ENCODE results near the gene HS3ST3A1. TPM values are rescaled to one million over a fixed set of nuclear protein-coding genes. Genes with fewer than 3 reads are reported as not detected.
A peak's percentile ranks its signal among the peaks of the same experiment; 100 is the strongest.

HS3ST3A1 gene
- total RNA-seq, 1 experiment from 2014 or later, result 3.4 TPM

DNA sequence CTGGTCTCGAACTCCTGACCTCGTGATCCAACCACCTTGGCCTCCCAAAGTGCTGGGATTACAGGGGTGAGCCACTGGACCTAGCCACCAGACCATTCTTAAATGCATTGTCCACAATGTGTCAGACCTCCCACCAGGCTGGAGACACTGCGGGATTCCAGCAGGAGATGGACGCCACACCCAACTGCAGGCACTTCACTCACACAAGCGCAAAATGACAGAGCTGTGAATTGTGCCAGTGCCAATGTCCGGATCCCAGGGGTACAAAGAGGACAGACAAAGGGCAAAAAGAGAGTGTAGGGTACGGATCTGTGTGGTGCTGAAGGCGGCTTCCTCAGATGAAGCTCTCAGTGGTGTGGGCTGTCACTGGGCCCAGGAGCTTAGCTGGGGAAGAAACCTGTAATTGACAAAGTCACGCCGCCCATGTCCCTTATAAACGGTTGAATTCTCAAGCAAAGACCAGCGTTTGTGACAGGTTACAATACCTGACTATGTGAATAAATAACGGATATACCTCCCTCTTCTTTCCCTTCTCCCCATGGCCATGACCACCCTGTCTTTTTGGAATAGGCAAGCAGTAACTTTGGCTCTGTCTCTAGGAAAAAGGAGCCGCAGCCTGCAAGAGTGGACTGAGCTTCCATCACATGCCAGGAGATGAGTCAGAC lies 40.0 kb downstream of the HS3ST3A1 start:
- peak overlapping the region in 2 of 3 experiments; percentile 13 to 60; a peak in 2 of 7 replicates for H3K27ac Mint-ChIP-seq
- no peak overlapping the region for H3K9ac ChIP-seq (ENCODE audit: extremely low read depth, insufficient read length, low read length)

More for the DNA sequence above, 40.0 kb downstream of the HS3ST3A1 start:
- Histone ChIP-seq H3K4me2 (ENCODE audit: insufficient read depth, insufficient read length, low read length) (no peak overlapping the region), H2BK120ac (ENCODE audit: low read depth, low read length, poor library complexity, severe bottlenecking) (no peak overlapping the region), H2BK12ac (ENCODE audit: insufficient read length, low read depth, low read length) (no peak overlapping the region), H3K79me2 (ENCODE audit: insufficient read depth, low read length) (no peaks in the 10 kb centered on the region), H3K4ac (ENCODE audit: low read depth, low read length) (no peak overlapping the region), H3K23ac (ENCODE audit: insufficient read length, low read depth, low read length) (no peak overlapping the region), H3K4me1 (ENCODE audit: insufficient read depth, low read length) (no peaks in the 10 kb centered on the region), H4K91ac (ENCODE audit: insufficient read length, low read depth, low read length) (no peak overlapping the region), H4K5ac (ENCODE audit: insufficient read length, low read depth, low read length) (no peak overlapping the region), H3K9me3 (ENCODE audit: control insufficient read depth, low read depth, low read length) (no peaks in the 10 kb centered on the region), H3K56ac (ENCODE audit: insufficient read length, low read depth, low read length) (no peak overlapping the region), H3K18ac (ENCODE audit: insufficient read length, low read depth, low read length) (no peak overlapping the region), H3K27ac (ENCODE audit: insufficient read length, low read depth, low read length) (no peak overlapping the region), H2BK20ac (ENCODE audit: low read depth, low read length, poor library complexity, severe bottlenecking) (no peak overlapping the region), H3T11ph (ENCODE audit: low read length) (no peak overlapping the region), H4K20me1 (ENCODE audit: control insufficient read depth, insufficient read depth, insufficient read length) (no peaks in the 10 kb centered on the region), H2AFZ (ENCODE audit: low read length) (no peak overlapping the region), H3K27me3 (ENCODE audit: insufficient read depth, low read length) (no peaks in the 10 kb centered on the region), H3K79me1 (ENCODE audit: insufficient read depth, low read depth, low read length, poor library complexity, severe bottlenecking) (no peaks in the 10 kb centered on the region), H3K14ac (ENCODE audit: insufficient read depth, low read length) (no peak overlapping the region; the same call in 1 of the 2 replicates), H2BK5ac (ENCODE audit: insufficient read length, low read length) (no peak overlapping the region), H2BK15ac (ENCODE audit: low read depth, low read length) (no peak overlapping the region), H3K23me2 (ENCODE audit: insufficient read length, low read depth, low read length, poor library complexity, severe bottlenecking) (no peaks in the 10 kb centered on the region), H2AK5ac (ENCODE audit: insufficient read length, low read length) (no peak overlapping the region), H4K8ac (replicated peaks; ENCODE audit: insufficient read length, low read depth, low read length) (no peak overlapping the region)
- peaks cover 0 to 7% (median 5%) of the 10 kb centered on the region in 3 experiments; a peak in 3 of 7 replicates for H3K36me3 Mint-ChIP-seq (ENCODE audit: insufficient read depth in 1 of 3, low read depth in 3 of 3)
- TF ChIP-seq, protein P1, sequence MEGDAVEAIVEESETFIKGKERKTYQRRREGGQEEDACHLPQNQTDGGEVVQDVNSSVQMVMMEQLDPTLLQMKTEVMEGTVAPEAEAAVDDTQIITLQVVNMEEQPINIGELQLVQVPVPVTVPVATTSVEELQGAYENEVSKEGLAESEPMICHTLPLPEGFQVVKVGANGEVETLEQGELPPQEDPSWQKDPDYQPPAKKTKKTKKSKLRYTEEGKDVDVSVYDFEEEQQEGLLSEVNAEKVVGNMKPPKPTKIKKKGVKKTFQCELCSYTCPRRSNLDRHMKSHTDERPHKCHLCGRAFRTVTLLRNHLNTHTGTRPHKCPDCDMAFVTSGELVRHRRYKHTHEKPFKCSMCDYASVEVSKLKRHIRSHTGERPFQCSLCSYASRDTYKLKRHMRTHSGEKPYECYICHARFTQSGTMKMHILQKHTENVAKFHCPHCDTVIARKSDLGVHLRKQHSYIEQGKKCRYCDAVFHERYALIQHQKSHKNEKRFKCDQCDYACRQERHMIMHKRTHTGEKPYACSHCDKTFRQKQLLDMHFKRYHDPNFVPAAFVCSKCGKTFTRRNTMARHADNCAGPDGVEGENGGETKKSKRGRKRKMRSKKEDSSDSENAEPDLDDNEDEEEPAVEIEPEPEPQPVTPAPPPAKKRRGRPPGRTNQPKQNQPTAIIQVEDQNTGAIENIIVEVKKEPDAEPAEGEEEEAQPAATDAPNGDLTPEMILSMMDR (conservative IDR thresholded peaks at IDR 0.05), result no peak
- no peak for DNase-seq
- no peak overlapping the region for H3K4me3 Mint-ChIP-seq
- no peaks in the 10 kb centered on the region for H3K27me3 Mint-ChIP-seq (ENCODE audit: low read depth)
- H3K9me3 Mint-ChIP-seq, result peaks cover 7% of the 10 kb centered on the region in 2 experiments
- peaks cover 10 to 12% of the 10 kb centered on the region in 2 experiments for H3K4me1 Mint-ChIP-seq
- no CpG with 5 or more reads among the region's 14 CpGs for WGBS (ENCODE audit: extremely low coverage, insufficient read length, low lambda C conversion rate)
